ENCODE results near the gene ZMYM4. TPM values are rescaled to one million over a fixed set of nuclear protein-coding genes. Genes with fewer than 3 reads are reported as not detected.

Gene ZMYM4
- total RNA-seq, 3 donors from 2014 or later, result 47.2 to 71.1 (median 47.8) TPM

DNA sequence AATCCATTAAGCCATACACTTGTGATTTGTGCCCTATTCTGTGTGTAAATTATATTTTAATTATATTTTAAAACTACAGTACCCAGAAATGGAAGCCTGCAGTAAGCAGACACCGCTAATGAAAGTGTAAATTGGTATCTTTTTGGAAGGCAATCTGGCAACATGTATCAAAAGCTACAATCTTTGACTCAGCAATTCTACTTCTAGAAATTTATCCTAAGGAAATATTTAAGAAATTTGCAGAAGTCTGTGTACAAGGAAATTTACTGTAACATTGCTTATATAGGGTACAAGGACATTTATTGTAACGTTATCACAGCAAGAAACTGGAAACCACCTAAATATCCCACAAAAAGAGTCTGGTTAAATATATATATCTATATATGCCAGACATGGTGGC lies 14.6 kb upstream of the ZMYM4 start:
- TF ChIP-seq POLR2A (IDR thresholded peaks at IDR 0.05) (no peak), POLR2AphosphoS5 (IDR thresholded peaks at IDR 0.05) (no peak)
- TF ChIP-seq, protein P1, sequence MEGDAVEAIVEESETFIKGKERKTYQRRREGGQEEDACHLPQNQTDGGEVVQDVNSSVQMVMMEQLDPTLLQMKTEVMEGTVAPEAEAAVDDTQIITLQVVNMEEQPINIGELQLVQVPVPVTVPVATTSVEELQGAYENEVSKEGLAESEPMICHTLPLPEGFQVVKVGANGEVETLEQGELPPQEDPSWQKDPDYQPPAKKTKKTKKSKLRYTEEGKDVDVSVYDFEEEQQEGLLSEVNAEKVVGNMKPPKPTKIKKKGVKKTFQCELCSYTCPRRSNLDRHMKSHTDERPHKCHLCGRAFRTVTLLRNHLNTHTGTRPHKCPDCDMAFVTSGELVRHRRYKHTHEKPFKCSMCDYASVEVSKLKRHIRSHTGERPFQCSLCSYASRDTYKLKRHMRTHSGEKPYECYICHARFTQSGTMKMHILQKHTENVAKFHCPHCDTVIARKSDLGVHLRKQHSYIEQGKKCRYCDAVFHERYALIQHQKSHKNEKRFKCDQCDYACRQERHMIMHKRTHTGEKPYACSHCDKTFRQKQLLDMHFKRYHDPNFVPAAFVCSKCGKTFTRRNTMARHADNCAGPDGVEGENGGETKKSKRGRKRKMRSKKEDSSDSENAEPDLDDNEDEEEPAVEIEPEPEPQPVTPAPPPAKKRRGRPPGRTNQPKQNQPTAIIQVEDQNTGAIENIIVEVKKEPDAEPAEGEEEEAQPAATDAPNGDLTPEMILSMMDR (IDR thresholded peaks at IDR 0.05), result no peak
- H3K9me3 ChIP-seq, result no peaks in the 10 kb centered on the region
- H3K27me3 ChIP-seq, result no peaks in the 10 kb centered on the region
- intact Hi-C loops (cut with DNase I; ENCODE audit: low total_unique reads), result no loop called here
- H3K27ac ChIP-seq, result no peak overlapping the region
- DNase-seq (ENCODE audit: low spot score in 2 of 2), result no peak
- H3K4me3 ChIP-seq, result no peak overlapping the region
- H3K36me3 ChIP-seq, result no peaks in the 10 kb centered on the region
- no peaks in the 10 kb centered on the region for H3K4me1 ChIP-seq

DNA sequence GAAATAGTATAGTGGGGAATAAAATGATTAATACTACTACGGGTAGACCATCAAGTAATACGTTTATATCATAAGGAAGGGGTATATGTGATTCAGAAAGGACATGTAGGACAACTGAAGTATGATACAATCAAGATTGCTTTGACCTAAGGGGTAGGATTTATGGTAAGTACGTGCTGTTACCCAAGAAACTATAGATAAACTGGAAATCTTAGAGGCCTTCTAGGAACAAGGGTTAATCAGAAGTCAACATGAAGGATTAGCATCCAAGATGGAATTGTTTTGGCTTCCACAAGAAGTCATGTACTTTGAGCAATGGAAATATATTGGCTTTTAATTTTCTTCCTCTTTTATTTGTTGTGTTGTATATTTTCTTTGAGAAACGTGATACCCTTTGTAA lies 13.2 kb upstream of the ZMYM4 start:
- H3K4me3 ChIP-seq, result no peak overlapping the region
- H3K9me3 ChIP-seq, result no peaks in the 10 kb centered on the region
- H3K36me3 ChIP-seq, result no peaks in the 10 kb centered on the region
- intact Hi-C loops (cut with DNase I; ENCODE audit: low total_unique reads), result no loop called here
- H3K27me3 ChIP-seq, result no peaks in the 10 kb centered on the region
- TF ChIP-seq, protein P1 (IDR thresholded peaks at IDR 0.05), result no peak
- no peak for TF ChIP-seq POLR2A (IDR thresholded peaks at IDR 0.05)
- no peak for TF ChIP-seq POLR2AphosphoS5 (IDR thresholded peaks at IDR 0.05)
- no peak overlapping the region for H3K27ac ChIP-seq
- no peak for DNase-seq (ENCODE audit: low spot score in 2 of 2)
- no peaks in the 10 kb centered on the region for H3K4me1 ChIP-seq

DNA sequence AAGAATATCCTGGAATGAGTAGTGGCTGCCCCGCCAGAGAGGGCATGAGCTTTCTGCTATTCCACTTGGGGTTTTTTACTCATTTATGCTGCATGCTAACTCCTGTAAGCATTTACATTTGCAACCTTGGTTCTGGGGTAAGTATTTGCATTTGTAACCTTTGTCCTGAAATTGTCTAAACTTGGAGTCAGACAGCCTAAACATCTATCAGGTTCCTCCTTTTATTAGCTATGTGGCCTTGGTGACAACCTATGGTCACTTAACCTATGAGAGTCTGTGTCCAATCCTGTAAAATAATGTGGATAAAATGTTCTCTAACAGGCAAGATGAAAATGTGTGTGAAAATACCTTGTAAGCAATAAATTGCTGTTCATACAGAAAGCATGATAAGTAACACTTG lies 8.9 kb upstream of the ZMYM4 start:
- H3K4me3 ChIP-seq, result no peak overlapping the region
- no peaks in the 10 kb centered on the region for H3K4me1 ChIP-seq
- no peak for TF ChIP-seq POLR2A (IDR thresholded peaks at IDR 0.05)
- TF ChIP-seq, protein P1 (IDR thresholded peaks at IDR 0.05), result no peak
- no peak for TF ChIP-seq POLR2AphosphoS5 (IDR thresholded peaks at IDR 0.05)
- intact Hi-C loops (cut with DNase I; ENCODE audit: low total_unique reads), result no loop called here
- no peak for DNase-seq (ENCODE audit: low spot score in 2 of 2)
- H3K27me3 ChIP-seq, result no peaks in the 10 kb centered on the region
- no peaks in the 10 kb centered on the region for H3K36me3 ChIP-seq
- H3K9me3 ChIP-seq, result no peaks in the 10 kb centered on the region
- no peak overlapping the region for H3K27ac ChIP-seq

DNA sequence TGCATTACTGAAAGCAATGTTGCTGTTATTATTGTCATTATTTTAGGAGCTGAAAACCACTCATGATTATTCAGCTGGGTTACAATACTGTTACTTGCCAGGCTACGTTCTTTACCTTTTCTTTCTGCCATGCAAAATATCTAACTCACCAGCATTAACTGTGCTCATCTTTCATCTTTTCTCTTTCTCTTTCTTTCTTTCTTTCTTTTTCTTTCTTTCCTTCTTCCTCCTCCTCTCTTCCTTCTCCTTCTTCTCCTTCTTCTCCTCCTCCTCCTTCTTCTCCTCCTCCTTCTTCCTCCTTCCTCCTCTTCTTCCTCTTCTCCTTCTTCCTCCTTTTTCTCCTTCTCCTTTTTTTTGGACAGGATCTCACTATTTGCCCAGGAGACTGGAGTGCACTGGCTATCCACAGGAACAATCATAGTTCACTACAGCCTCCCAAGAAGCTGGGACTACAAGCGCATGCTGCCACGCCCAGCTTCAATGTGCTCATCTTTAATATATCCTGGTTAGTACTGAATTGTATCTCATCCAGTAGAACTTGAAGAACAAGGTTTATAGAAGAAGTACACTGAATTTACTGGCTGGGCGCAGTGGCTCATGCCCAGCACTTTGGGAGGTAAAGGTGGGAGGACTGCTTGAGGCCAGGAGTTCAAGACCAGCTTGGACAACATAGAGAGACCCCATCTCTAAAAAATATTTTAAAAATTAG lies 6.9 kb upstream of the ZMYM4 start:
- peak; percentile 42 to 55 for DNase-seq (ENCODE audit: low spot score in 2 of 2)
- intact Hi-C loops (cut with DNase I; ENCODE audit: low total_unique reads), result no loop called here
- no peaks in the 10 kb centered on the region for H3K9me3 ChIP-seq
- peak in 1 of 3 donors; percentile 11 for TF ChIP-seq POLR2AphosphoS5 (IDR thresholded peaks at IDR 0.05)
- no peak for TF ChIP-seq POLR2A (IDR thresholded peaks at IDR 0.05)
- no peak overlapping the region for H3K4me3 ChIP-seq
- H3K27me3 ChIP-seq, result no peaks in the 10 kb centered on the region
- no peak overlapping the region for H3K27ac ChIP-seq
- peaks cover 0 to 5% of the 10 kb centered on the region in 2 donors for H3K4me1 ChIP-seq
- H3K36me3 ChIP-seq, result no peaks in the 10 kb centered on the region

DNA sequence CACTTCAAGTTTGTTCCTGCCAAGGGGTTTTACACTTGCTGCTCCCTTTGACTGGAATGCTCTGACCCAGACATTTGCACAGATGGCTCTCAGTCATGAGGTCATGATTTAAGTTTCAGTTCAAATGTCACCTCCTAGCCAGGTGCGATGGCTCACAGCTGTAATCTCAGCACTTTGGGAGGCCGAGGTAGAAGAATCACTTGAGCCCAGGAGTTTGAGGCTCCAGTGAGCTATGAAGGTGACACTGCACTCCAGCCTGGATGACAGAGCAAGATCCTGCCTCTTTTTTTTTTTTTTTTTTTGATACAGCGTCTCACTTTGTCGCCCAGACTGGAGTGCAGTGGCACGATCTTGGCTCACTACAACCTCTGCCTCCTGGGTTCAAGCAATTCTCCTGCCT lies 4.5 kb upstream of the ZMYM4 start:
- Histone ChIP-seq H3K27me3 (no peaks in the 10 kb centered on the region), H3K4me3 (no peak overlapping the region), H3K4me1 (peaks cover 0 to 5% of the 10 kb centered on the region in 2 donors), H3K27ac (peak overlapping the region; percentile 72 to 75), H3K36me3 (no peaks in the 10 kb centered on the region), H3K9me3 (no peaks in the 10 kb centered on the region)
- TF ChIP-seq, protein P1 (IDR thresholded peaks at IDR 0.05), result no peak
- TF ChIP-seq POLR2AphosphoS5 (IDR thresholded peaks at IDR 0.05) (no peak), POLR2A (IDR thresholded peaks at IDR 0.05) (no peak)
- no peak for DNase-seq (ENCODE audit: low spot score in 2 of 2)
- intact Hi-C loops (cut with DNase I; ENCODE audit: low total_unique reads), result no loop called here

All from breast epithelium (tissue), 4 donors.